ENCODE results near the gene ARHGAP5.

ARHGAP5 gene

GRCh38 chr14:32076278-32077080, 625 bp upstream of the ARHGAP5 start:
- peak; percentile 93 for DNase-seq (ENCODE audit: extremely low read depth, low read depth)
- no peak for TF ChIP-seq CTCF (IDR thresholded peaks at IDR 0.05; ENCODE audit: low read depth, low read length)

- peak; percentile 19 for DNase-seq (ENCODE audit: extremely low read depth, low read depth)
- no peak for TF ChIP-seq CTCF (IDR thresholded peaks at IDR 0.05; ENCODE audit: low read depth, low read length)
Measured at GRCh38 chr14:32078023-32078857, 1.1 kb downstream of the ARHGAP5 start.

GRCh38 chr14:32078858-32079216, 1.7 kb downstream of the ARHGAP5 start:
- DNase-seq (ENCODE audit: extremely low read depth, low read depth) = no peak
- TF ChIP-seq CTCF (IDR thresholded peaks at IDR 0.05; ENCODE audit: low read depth, low read length) = no peak

- TF ChIP-seq CTCF (IDR thresholded peaks at IDR 0.05; ENCODE audit: low read depth, low read length) = no peak
Measured at GRCh38 chr14:32079264-32079663, 2.2 kb downstream of the ARHGAP5 start.

GRCh38 chr14:32080001-32080510, 3.0 kb downstream of the ARHGAP5 start:
- TF ChIP-seq CTCF (IDR thresholded peaks at IDR 0.05; ENCODE audit: low read depth, low read length) = no peak

More at GRCh38 chr14:32079264-32079663, 2.2 kb downstream of the ARHGAP5 start:
- no peak for DNase-seq (ENCODE audit: extremely low read depth, low read depth)

GRCh38 chr14:32081901-32082300, 4.8 kb downstream of the ARHGAP5 start:
- no peak for TF ChIP-seq CTCF (IDR thresholded peaks at IDR 0.05; ENCODE audit: low read depth, low read length)
- DNase-seq (ENCODE audit: extremely low read depth, low read depth) = no peak

More at GRCh38 chr14:32080001-32080510, 3.0 kb downstream of the ARHGAP5 start:
- no peak for DNase-seq (ENCODE audit: extremely low read depth, low read depth)

- no peak for DNase-seq (ENCODE audit: extremely low read depth, low read depth)
- TF ChIP-seq CTCF (IDR thresholded peaks at IDR 0.05; ENCODE audit: low read depth, low read length) = no peak
Measured at GRCh38 chr14:32083315-32083624, 6.2 kb downstream of the ARHGAP5 start.

Data from AG09319 (cell line).